Activated CD4-positive, alpha-beta T cell treated with anti-CD3 and anti-CD28 coated beads for 48 hours (primary cell): ENCODE results near the gene DNAH2.

ENCODE experiments used
- DNase-seq: peaks from one replicate; pipeline ENCODE4 v3.0.0-alpha.2; 2020

Gene DNAH2

GRCh38 chr17:7840875-7841274 is 123.3 kb downstream of the DNAH2 start:
- no peak for DNase-seq

DNA sequence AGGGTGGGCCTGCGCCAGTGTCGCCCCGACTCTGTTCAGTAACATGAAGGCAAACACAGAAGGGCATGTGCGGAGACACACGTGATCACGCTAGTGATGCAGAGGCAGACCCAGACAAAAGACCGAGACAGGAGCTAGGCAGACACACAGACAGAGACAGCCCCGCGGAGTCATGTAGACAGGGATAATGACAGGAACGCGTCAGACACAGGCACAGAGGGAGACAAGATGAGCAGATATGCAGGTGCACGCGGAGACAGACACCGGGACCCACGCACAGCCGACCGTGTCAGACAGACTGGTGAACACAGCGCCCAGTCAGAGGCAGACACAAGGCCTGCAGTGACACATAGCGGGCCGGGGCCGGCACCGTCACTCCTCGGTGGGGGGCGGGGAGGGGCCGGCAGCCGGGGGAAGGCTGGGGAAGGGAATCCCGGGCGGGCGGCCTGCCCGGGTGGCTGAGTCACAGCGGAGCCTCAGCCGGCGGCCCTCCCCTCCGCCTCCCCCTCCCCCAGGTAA is 123.9 kb downstream of the DNAH2 start:
- DNase-seq = peak; percentile 93

DNA sequence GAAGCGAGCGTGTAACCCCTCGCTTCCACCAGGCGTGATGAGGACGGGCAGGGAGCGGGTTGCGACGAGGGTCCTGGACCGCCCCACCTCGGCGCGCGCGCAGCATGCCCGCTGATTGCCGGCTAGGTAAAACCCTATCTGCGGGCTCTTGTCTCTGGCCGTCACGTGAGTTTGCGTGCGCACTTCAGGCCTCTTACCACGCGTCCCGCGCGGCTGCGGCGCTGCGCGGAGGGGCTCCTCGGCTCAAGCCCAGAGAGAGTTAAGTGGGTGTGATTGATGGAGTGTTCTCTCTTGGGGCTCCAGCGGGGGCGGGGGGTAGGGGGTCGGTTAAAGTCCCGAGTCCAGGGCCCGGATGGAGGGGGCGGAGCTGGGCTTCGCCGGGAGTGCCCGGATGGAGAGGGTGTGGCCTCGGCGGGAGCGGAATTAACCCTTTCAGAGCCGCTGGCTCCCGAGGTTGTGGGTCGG is 124.4 kb downstream of the DNAH2 start:
- DNase-seq = peak; percentile 89

DNA sequence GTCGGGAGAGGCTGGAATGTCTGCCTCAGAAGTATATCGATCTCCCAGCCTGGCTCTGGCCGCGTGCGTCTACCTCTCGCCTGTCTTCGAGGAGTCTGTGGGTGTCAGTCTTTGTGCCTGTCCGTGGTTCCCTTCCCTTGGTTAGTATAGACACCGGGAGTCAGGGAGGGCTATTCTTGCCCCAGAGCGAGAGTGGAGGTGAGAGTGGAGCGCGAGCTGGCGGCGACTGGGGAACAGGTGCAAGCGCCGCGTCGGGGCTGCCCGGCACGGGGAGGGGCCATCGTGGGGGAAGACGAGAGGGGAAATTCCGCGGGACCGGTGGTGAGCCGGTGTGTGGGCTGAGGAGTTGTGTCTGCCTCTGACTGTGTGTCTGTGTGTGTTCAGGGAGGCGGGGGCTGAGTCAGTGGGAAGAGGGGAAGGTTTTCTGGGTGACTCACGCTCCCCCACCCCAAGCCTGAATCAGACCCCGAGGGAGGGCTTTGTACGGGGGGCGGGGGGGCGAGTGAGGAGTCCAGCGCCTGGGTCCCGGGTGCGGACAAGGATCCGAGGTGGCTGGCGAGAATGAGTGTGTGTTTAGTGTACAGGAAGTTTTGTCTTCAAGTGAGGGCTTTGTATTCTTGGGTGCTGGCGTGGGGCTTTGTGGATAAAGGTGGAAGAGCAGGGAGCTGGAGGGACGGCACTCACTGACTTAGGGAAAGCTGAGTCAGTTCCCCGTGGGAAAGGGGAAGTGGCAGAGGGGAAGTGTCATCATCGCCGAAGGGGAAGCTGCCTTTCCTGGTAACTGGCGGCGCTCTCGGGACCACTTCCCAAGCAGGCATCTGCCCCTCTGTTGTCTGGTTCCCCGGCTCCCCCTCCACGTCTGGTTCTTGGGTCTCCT is 125.1 kb downstream of the DNAH2 start:
- peak; percentile 96 for DNase-seq

DNA sequence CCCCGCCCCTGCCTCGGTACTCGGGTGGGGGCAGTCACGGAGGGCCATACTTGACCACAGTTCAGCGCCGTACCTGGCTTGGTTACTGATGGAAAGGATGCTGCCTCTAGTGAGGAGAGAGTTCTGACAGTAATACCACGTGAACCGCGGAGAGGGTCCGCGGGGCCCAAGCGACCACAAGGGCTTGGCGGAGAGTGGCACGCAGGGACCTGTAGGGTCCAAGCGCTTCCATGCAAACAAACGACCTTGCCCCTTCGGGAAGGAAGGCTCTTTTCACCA is 125.7 kb downstream of the DNAH2 start:
- no peak for DNase-seq

GRCh38 chr17:7843536-7844291 is 126.2 kb downstream of the DNAH2 start:
- peak; percentile 93 for DNase-seq

DNA sequence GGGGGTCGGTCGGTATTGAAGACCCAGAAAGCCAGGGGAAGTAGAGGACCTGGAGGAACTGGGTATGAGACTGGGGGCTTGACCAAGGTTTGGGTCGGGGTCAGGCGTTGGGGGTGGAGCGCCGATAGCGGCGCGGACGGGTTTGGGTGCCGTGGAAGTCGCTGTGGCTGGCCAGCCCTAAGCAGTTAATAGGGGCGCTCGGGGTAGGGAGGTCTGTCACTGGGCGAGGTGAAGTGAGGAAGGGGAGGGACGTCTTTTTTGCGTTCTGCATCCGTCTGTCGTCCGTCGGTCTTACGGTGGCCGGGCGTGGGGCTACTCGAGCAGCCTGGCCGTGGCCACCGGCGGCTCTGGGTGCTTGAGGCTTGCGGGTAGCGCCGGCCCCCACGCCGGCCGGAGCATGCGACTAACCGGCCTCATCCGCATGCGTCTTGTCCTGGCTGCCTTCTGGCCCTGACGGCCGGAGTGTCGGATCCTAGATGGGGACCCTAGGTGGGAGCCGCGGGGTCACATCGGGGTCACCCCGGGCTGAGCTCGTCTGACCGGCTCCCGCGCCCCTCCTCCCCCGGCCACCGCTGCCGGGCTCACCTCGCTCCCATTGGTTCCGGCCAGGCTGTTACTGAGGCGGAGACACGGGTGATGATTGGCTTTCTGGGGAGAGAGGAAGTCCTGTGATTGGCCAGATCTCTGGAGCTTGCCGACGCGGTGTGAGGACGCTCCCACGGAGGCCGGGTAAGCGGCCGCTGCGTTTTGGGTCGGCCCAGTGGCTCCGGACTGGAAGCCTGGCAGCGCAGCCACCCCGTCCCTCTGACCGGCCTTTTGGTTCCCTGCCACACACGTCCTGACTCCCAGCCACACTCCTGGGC is 127.0 kb downstream of the DNAH2 start:
- DNase-seq = peak; percentile 88

DNA sequence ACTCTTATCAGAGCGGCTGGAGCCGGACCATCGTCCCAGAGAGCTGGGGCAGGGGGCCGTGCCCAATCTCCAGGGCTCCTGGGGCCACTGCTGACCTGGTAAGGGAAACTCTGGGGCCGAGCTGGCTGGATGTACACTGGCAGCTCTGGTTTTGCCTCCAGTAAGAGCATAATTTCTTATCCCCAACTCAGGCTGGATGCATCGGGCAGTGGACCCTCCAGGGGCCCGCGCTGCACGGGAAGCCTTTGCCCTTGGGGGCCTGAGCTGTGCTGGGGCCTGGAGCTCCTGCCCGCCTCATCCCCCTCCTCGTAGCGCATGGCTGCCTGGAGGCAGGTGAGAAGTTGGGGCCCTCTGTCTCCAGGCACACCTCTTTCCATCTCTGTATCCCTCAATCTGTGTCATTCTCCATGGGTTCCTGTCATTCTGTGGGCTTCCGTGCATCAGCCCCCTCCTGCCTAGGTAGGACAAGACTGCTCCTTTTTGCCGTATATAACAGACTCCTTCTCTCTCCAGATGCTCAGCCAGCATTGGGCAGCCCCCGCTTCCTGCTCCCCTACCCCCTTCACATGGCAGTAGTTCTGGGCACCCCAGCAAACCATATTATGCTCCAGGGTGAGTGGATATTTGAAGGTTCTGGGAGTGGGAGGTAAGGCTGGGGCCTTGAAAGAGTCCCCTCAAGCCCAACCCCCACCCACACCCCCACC is 128.0 kb downstream of the DNAH2 start:
- no peak for DNase-seq

DNA sequence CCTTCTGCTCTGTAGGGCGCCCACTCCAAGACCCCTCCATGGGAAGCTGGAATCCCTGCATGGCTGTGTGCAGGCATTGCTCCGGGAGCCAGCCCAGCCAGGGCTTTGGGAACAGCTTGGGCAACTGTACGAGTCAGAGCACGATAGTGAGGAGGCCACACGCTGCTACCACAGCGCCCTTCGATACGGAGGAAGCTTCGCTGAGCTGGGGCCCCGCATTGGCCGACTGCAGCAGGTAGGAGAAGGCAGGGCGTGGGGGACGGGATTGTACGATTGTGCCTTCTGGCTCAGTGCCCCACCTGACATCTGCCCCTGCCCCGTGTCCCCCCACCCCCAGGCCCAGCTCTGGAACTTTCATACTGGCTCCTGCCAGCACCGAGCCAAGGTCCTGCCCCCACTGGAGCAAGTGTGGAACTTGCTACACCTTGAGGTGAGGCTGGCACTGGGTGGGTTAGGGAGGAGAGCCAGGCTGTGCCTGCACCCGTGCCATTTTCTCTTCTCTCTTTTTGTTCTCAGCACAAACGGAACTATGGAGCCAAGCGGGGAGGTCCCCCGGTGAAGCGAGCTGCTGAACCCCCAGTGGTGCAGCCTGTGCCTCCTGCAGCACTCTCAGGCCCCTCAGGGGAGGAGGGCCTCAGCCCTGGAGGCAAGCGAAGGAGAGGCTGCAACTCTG is 128.7 kb downstream of the DNAH2 start:
- DNase-seq = no peak

DNA sequence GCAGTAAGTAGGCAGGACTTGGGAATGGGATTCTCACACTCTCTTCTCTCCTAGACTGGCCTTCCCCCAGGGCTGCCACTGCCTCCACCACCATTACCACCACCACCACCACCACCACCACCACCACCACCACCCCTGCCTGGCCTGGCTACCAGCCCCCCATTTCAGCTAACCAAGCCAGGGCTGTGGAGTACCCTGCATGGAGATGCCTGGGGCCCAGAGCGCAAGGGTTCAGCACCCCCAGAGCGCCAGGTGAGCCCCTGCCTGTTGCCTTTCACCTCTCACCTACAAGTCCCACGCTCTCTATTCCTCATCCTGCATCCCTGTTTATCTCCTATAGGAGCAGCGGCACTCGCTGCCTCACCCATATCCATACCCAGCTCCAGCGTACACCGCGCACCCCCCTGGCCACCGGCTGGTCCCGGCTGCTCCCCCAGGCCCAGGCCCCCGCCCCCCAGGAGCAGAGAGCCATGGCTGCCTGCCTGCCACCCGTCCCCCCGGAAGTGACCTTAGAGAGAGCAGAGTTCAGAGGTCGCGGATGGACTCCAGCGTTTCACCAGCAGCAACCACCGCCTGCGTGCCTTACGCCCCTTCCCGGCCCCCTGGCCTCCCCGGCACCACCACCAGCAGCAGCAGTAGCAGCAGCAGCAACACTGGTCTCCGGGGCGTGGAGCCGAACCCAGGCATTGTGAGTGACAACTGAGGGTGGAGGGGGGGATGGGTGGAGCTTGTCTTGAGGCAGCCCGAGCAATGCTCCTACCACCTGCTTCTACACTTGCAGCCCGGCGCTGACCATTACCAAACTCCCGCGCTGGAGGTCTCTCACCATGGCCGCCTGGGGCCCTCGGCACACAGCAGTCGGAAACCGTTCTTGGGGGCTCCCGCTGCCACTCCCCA is 129.5 kb downstream of the DNAH2 start:
- DNase-seq = no peak

GRCh38 chr17:7848131-7848579 is 130.6 kb downstream of the DNAH2 start:
- DNase-seq = no peak

- no peak for DNase-seq
These were observed 131.2 kb downstream of the DNAH2 start for GRCh38 chr17:7848739-7849129.

- DNase-seq = no peak
These were observed 131.7 kb downstream of the DNAH2 start for GRCh38 chr17:7849130-7849750.

DNA sequence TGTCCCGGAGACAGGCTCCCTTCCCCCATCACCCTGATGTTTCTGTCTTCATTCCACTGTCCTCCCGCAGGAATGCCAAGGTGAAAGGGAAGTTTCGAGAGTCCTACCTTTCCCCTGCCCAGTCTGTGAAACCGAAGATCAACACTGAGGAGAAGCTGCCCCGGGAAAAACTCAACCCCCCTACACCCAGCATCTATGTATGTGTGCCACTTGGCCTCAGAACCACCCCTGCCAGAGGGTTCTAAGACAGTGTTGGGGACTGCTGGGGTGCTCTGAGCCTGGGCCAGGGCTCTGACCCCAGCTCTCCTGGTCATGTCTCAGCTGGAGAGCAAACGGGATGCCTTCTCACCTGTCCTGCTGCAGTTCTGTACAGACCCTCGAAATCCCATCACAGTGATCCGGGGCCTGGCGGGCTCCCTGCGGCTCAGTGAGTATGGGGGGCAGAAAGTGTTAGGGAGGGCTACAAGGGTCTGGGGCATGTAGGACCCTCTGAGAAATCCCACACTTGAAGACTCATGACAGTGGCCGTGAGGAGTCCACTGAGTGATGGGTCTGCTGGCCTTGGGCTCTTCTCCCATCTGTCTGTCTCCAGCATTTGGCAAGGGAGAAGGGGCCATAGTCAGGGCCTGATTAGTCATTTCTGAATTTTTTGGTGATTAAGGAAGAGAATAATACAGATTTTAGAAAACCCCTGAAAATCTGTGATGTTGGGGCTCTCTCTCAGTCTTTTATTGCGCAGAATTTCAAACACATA is 132.4 kb downstream of the DNAH2 start:
- no peak for DNase-seq

GRCh38 chr17:7850701-7851437 is 133.3 kb downstream of the DNAH2 start:
- no peak for DNase-seq

GRCh38 chr17:7851438-7852261 is 134.1 kb downstream of the DNAH2 start:
- DNase-seq = peak; percentile 96

GRCh38 chr17:7852262-7852670 is 134.7 kb downstream of the DNAH2 start:
- no peak for DNase-seq
